OCI-LY3 (cell line): ENCODE measurements around the gene SMPDL3A.
A peak's percentile ranks its signal among the peaks of the same experiment; 100 is the strongest.

Experiments
- H2AFZ ChIP-seq: fragments of 200-600, 300-600 bp; shearing (Covaris generic); 2 replicates; pipeline ENCODE4 v1.6.0; 2014; ENCODE audit warnings: antibody characterized with exemption, low read depth, low read length
- H3K27ac ChIP-seq: fragments of 200-600, 300-600 bp; sonication (generic); 2 replicates; pipeline ENCODE4 v1.5.1; 2014; ENCODE audit warnings: mild to moderate bottlenecking, low read length, moderate library complexity, mixed read lengths
- H3K27me3 ChIP-seq: fragments of 200-600, 300-600 bp; sonication (generic); 2 replicates; pipeline ENCODE4 v1.6.1; 2014; ENCODE audit warnings: low read depth, low read length, mixed read lengths
- H3K36me3 ChIP-seq: fragments of 200-600, 300-600 bp; sonication (generic); replicated peaks from 2 replicates; pipeline ENCODE3; 2014; ENCODE audit warnings: low read depth, low read length, mixed read lengths
- H3K4me1 ChIP-seq: fragments of 300-600, 200-600 bp; sonication (generic); 2 replicates; pipeline ENCODE4 v1.6.1; 2014; ENCODE audit warnings: low read length, mixed read lengths
- H3K4me2 ChIP-seq: fragments of 200-600, 300-600 bp; sonication (generic); 2 replicates; pipeline ENCODE4 v1.6.1; 2014; ENCODE audit warnings: low read length, mixed read lengths
- H3K4me3 ChIP-seq: fragments of 300-600, 200-600 bp; sonication (generic); 2 replicates; pipeline ENCODE4 v1.5.1; 2014; ENCODE audit warnings: antibody characterized with exemption, mild to moderate bottlenecking, low read length, moderate library complexity
- H3K79me2 ChIP-seq: fragments of 300-600, 200-600 bp; shearing (Covaris generic); 2 replicates; pipeline ENCODE4 v1.6.1; 2014; ENCODE audit warnings: mild to moderate bottlenecking, low read length, mixed read lengths
- H3K9ac ChIP-seq: fragments of 300-600, 200-600 bp; shearing (Covaris generic); 2 replicates; pipeline ENCODE4 v1.6.0; 2014; ENCODE audit warnings: mild to moderate bottlenecking, low read length, moderate library complexity
- H3K9me3 ChIP-seq: fragments of 200-600, 300-600 bp; shearing (Covaris generic); 2 replicates; pipeline ENCODE4 v1.6.1; 2014; ENCODE audit warnings: low read length, mixed read lengths; ENCODE audit not compliant: insufficient read depth
- H4K20me1 ChIP-seq: fragments of 200-600, 300-600 bp; sonication (generic); 2 replicates; pipeline ENCODE4 v1.6.1; 2016; ENCODE audit warnings: low read length, mixed read lengths; ENCODE audit not compliant: insufficient read depth
- EZH2phosphoT487 ChIP-seq: fragments of 200-600 bp; shearing (Covaris generic); IDR thresholded peaks from 2 replicates; pipeline ENCODE4 v1.6.1; 2018; ENCODE audit warnings: antibody characterized with exemption, mixed run types, low read depth
- TF ChIP-seq, protein P1 (sequence below): fragments of 200-600, 300-600 bp; sonication (generic); IDR thresholded peaks from 2 replicates; pipeline ENCODE4 v1.5.1; 2014; ENCODE audit warnings: antibody characterized with exemption, low read length, low read depth

SMPDL3A gene

DNA sequence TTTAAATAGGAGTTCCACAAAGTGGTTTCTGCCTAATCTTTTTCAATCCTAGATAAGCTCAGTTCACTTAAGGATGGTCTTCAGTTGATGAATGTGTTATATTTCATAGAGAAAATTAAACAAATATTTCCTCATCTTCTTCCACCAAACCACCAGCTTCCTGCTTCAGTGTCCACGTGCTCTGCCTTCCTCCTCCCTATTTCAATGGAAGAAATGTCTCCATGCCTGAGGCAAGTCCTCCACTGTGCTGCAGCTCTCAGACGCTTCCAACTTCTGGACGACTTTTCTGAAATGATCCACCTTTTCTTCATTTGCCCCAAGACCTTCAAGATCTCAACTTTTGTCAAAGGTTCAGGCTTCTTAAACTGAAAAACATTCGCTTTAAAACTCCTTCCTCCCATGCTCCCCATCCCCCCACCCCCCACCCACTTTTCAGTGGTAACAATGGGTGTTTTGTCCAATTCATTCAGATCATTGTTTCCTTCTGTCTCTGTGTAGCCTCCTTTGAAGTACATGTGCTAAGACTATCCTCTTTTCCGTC, 34.8 kb upstream of the SMPDL3A start:
- Histone ChIP-seq H3K4me2 (no peak overlapping the region), H3K4me1 (peaks cover 10% of the 10 kb centered on the region), H3K27me3 (no peaks in the 10 kb centered on the region), H4K20me1 (no peaks in the 10 kb centered on the region), H3K27ac (no peak overlapping the region), H3K79me2 (no peaks in the 10 kb centered on the region), H3K9me3 (no peaks in the 10 kb centered on the region), H2AFZ (no peak overlapping the region), H3K4me3 (no peak overlapping the region), H3K36me3 (no peaks in the 10 kb centered on the region), H3K9ac (no peak overlapping the region)
- no peak for TF ChIP-seq EZH2phosphoT487
- TF ChIP-seq, protein P1, sequence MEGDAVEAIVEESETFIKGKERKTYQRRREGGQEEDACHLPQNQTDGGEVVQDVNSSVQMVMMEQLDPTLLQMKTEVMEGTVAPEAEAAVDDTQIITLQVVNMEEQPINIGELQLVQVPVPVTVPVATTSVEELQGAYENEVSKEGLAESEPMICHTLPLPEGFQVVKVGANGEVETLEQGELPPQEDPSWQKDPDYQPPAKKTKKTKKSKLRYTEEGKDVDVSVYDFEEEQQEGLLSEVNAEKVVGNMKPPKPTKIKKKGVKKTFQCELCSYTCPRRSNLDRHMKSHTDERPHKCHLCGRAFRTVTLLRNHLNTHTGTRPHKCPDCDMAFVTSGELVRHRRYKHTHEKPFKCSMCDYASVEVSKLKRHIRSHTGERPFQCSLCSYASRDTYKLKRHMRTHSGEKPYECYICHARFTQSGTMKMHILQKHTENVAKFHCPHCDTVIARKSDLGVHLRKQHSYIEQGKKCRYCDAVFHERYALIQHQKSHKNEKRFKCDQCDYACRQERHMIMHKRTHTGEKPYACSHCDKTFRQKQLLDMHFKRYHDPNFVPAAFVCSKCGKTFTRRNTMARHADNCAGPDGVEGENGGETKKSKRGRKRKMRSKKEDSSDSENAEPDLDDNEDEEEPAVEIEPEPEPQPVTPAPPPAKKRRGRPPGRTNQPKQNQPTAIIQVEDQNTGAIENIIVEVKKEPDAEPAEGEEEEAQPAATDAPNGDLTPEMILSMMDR, result no peak

DNA sequence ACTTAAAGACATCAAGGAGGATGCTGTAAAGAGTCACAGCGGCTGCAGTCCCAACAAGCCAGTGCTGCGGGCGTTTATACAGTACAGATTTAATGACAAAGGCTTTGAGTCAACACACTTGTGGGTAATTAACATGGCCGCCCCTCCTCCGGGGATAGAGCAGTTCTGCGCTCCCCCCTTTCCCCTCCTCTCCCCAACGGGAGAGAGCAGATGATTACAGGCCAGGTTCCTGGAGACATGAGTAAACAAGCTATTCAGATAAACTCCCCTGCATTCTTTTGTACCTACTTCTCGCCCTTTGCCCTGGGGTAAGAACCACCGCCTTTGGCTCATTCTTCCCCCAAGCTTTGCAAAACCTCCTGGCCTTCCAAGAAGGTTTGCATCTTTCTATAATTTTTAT, 33.2 kb upstream of the SMPDL3A start:
- no peaks in the 10 kb centered on the region for H3K36me3 ChIP-seq
- H3K4me2 ChIP-seq, result no peak overlapping the region
- no peaks in the 10 kb centered on the region for H3K79me2 ChIP-seq
- no peak overlapping the region for H3K9ac ChIP-seq
- no peak for TF ChIP-seq EZH2phosphoT487
- TF ChIP-seq, protein P1, result no peak
- H2AFZ ChIP-seq, result no peak overlapping the region
- H3K9me3 ChIP-seq, result no peaks in the 10 kb centered on the region
- H3K4me1 ChIP-seq, result peaks cover 12% of the 10 kb centered on the region
- no peaks in the 10 kb centered on the region for H4K20me1 ChIP-seq
- no peak overlapping the region for H3K27ac ChIP-seq
- no peak overlapping the region for H3K4me3 ChIP-seq
- no peaks in the 10 kb centered on the region for H3K27me3 ChIP-seq

DNA sequence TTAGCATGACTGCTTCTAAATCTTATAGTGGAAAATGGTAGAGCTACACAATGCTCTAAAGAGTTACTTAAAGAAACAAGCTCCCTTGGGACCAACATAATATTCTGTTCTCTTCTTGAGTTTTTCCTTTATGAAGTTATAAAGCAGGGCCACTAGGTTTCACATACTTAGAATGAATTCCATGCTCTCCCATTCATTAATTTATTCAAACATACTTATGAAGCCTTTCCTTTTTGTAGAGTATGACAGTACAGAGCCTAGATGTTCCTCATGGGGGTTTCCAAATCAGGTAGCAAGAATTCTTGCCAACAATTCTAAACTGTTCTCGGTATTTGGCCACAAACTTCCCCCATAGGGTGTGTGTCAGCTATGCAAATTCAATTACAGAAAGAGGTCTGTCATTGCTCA, 30.1 kb upstream of the SMPDL3A start:
- no peak overlapping the region for H3K9ac ChIP-seq
- H3K79me2 ChIP-seq, result no peaks in the 10 kb centered on the region
- no peak for TF ChIP-seq EZH2phosphoT487
- TF ChIP-seq, protein P1, result no peak
- H3K4me3 ChIP-seq, result no peak overlapping the region
- no peaks in the 10 kb centered on the region for H4K20me1 ChIP-seq
- no peak overlapping the region for H3K27ac ChIP-seq
- H3K4me2 ChIP-seq, result 0 out of 2 replicates have a peak overlapping the region, but pooled peaks have one; percentile 0
- H3K36me3 ChIP-seq, result no peaks in the 10 kb centered on the region
- no peaks in the 10 kb centered on the region for H3K9me3 ChIP-seq
- no peaks in the 10 kb centered on the region for H3K27me3 ChIP-seq
- no peak overlapping the region for H2AFZ ChIP-seq
- H3K4me1 ChIP-seq, result peaks cover 7% of the 10 kb centered on the region

GRCh38 chr6:122760330-122760729, 28.7 kb upstream of the SMPDL3A start:
- Histone ChIP-seq H3K4me1 (peaks cover 7% of the 10 kb centered on the region), H3K9ac (no peak overlapping the region), H4K20me1 (no peaks in the 10 kb centered on the region), H3K79me2 (no peaks in the 10 kb centered on the region), H3K4me2 (no peak overlapping the region), H3K9me3 (no peaks in the 10 kb centered on the region), H3K36me3 (no peaks in the 10 kb centered on the region), H3K4me3 (no peak overlapping the region), H3K27me3 (no peaks in the 10 kb centered on the region), H3K27ac (no peak overlapping the region), H2AFZ (no peak overlapping the region)
- TF ChIP-seq, protein P1, result no peak
- no peak for TF ChIP-seq EZH2phosphoT487
